HFF-Myc (cell line): Measurements from ENCODE around the gene ZNF311.
"Not testable (repeated sequence)": the region's sequence is repeated elsewhere in the genome, so short reads cannot be mapped to it uniquely, and the experiment has no call there.

Experiments
- DNase-seq: peaks from one replicate; pipeline ENCODE4 v3.0.0-alpha.2; 2011; ENCODE audit warnings: low read depth; ENCODE audit errors: extremely low read depth
- H3K4me3 ChIP-seq: replicated peaks from 2 replicates; pipeline ENCODE4 v1.5.1; 2011; ENCODE audit warnings: low read depth, mild to moderate bottlenecking, control low read depth, low read length
- TF ChIP-seq, protein P1 (sequence below): IDR thresholded peaks from 2 replicates; pipeline ENCODE4 v1.5.1; 2012; ENCODE audit warnings: mild to moderate bottlenecking, low read depth, low read length, control low read depth; ENCODE audit errors: missing control alignments

The ZNF311 gene

GRCh38 chr6:28969129-28969528 lies 36.0 kb downstream of the ZNF311 start:
- no peak overlapping the region for H3K4me3 ChIP-seq
- DNase-seq: no peak
- TF ChIP-seq, protein P1, sequence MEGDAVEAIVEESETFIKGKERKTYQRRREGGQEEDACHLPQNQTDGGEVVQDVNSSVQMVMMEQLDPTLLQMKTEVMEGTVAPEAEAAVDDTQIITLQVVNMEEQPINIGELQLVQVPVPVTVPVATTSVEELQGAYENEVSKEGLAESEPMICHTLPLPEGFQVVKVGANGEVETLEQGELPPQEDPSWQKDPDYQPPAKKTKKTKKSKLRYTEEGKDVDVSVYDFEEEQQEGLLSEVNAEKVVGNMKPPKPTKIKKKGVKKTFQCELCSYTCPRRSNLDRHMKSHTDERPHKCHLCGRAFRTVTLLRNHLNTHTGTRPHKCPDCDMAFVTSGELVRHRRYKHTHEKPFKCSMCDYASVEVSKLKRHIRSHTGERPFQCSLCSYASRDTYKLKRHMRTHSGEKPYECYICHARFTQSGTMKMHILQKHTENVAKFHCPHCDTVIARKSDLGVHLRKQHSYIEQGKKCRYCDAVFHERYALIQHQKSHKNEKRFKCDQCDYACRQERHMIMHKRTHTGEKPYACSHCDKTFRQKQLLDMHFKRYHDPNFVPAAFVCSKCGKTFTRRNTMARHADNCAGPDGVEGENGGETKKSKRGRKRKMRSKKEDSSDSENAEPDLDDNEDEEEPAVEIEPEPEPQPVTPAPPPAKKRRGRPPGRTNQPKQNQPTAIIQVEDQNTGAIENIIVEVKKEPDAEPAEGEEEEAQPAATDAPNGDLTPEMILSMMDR: peak; percentile 3

- no peak for DNase-seq
- TF ChIP-seq, protein P1: no peak
- no peak overlapping the region for H3K4me3 ChIP-seq
Measured at GRCh38 chr6:28968476-28968875, 36.6 kb downstream of the ZNF311 start.

- H3K4me3 ChIP-seq: no peak overlapping the region
- no peak for DNase-seq
- TF ChIP-seq, protein P1: no peak
Measured at GRCh38 chr6:28965706-28966105, 39.4 kb downstream of the ZNF311 start.

DNA sequence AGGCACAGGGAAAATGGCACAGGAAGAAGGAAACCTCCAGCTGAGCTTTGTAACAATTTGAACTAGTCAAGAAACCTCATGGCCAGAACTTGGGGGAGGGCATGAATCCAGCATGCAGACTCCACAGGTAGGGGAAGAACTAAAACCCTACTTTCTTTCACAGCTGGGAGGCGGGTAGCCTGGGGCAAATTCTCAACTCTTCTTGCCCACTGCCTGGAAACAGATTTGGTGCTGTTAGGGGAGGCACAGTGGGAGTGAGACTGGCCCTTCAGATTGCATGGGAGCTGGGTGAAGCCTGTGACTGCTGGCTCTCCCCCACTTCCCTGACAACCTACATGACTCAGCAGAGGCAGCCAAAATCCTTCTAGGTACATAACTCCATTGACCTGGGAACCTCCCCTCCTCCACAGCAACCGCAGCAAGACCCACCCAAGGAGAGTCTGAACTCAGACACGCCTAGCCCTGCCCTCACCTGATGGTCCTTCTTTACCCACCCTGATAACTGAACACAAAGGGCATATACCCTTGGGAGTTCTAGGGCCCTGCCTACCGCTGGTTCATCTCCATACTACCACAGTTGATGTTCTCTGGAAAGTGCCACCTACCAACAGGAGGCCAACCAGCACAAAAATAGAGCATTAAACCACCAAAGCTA lies 44.1 kb downstream of the ZNF311 start:
- DNase-seq: no peak
- TF ChIP-seq, protein P1: no peak
- H3K4me3 ChIP-seq: no peak overlapping the region

DNA sequence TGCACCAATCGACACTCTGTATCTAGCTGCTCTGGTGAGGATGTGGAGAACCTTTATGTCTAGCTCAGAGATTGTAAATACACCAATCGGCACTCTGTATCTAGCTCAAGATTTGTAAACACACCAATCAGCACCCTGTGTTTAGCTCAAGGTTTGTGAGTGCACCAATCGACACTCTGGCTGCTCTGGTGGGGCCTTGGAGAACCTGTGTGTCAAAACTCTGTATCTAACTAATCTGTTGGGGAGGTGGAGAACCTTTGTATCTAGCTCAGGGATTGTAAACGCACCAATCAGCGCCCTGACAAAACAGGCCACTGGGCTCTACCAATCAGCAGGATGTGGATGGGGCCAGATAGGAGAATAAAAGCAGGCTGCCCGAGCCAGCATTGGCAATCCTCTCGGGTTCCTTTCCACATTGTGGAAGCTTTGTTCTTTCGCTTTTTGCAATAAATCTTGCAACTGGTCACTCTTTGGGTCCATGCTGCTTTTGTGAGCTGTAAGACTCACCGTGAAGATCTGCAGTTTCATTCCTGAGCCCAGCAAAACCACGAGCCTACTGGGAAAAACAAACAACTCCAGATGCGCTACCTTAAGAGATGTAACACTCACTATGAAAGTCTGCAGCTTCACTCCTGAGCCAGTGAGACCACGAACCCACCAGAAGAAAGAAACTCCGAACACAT lies 46.4 kb downstream of the ZNF311 start:
- not testable (repeated sequence) for DNase-seq, H3K4me3 ChIP-seq

GRCh38 chr6:28957795-28958314 lies 47.3 kb downstream of the ZNF311 start:
- not testable (repeated sequence) for H3K4me3 ChIP-seq, DNase-seq

DNA sequence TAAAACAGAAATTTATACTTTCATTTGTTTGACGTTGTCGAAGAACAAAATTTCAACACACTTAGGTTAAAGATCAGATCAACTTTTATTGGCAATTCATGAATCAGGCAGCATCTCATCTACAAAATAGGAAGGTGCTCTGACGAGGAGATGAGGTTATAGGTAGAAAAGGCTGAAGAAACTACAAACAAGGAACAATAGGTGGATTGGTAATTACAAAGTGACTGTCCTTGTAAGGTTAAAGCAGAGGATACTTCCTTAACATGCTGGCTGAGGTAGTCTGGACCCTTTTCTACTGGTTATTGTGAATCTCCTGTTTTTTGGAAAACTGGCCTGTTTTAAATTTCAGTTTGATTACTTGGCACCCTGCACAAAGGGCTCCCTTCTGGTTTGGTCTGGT lies 48.8 kb downstream of the ZNF311 start:
- H3K4me3 ChIP-seq: no peak overlapping the region
- DNase-seq: no peak
- TF ChIP-seq, protein P1: no peak
